WTC11 (cell line): ENCODE measurements around the gene TMEM115. TPM values are rescaled to one million over a fixed set of nuclear protein-coding genes. Genes with fewer than 3 reads are reported as not detected.

ENCODE experiments used
- ATAC-seq: fragments of 200-7000 bp; cut with Tn5 transposase; 2 replicates; pipeline ENCODE4 v1.10.0; 2021; ENCODE audit warnings: mild to moderate bottlenecking, moderate library complexity
- CTCF ChIA-PET: fragments of 300-600 bp; sonication (Branson Sonifier 250); formaldehyde crosslinking; loops from one replicate; lab custom pipeline; 2021; ENCODE audit warnings: antibody characterized with exemption; lab: Charles Lee
- POLR2A ChIA-PET: fragments of 350-600 bp; sonication (Branson Sonifier 250); formaldehyde crosslinking; loops from one replicate; lab custom pipeline; 2021; ENCODE audit warnings: antibody characterized with exemption; lab: Charles Lee
- DNase-seq: peaks from one replicate; pipeline ENCODE4 v3.0.0; 2021; ENCODE audit warnings: low spot score
- H3K27ac Mint-ChIP-seq: 2 replicates; pipeline ENCODE4 v1.8.0; 2021; ENCODE audit warnings: mixed read lengths
- H3K27me3 Mint-ChIP-seq: 2 replicates; pipeline ENCODE4 v1.8.0; 2021; ENCODE audit warnings: low read depth, mild to moderate bottlenecking, moderate library complexity, mixed read lengths
- H3K36me3 Mint-ChIP-seq: 2 replicates; pipeline ENCODE4 v1.8.0; 2021; ENCODE audit warnings: mixed read lengths
- H3K4me1 Mint-ChIP-seq: 2 replicates; pipeline ENCODE4 v1.8.0; 2022; ENCODE audit warnings: mixed read lengths
- H3K4me3 Mint-ChIP-seq: 2 replicates; pipeline ENCODE4 v1.8.0; 2021; ENCODE audit warnings: mild to moderate bottlenecking, moderate library complexity, mixed read lengths
- H3K9me3 Mint-ChIP-seq: 2 replicates; pipeline ENCODE4 v1.8.0; 2021; ENCODE audit warnings: mixed read lengths
- ATF1 ChIP-seq: sonication (generic); formaldehyde crosslinking; IDR thresholded peaks from 2 replicates; pipeline ENCODE4 v1.8.1; 2023; ENCODE audit warnings: mild to moderate bottlenecking, moderate library complexity, missing genetic modification reagents
- FOXK1 ChIP-seq: sonication (generic); formaldehyde crosslinking; IDR thresholded peaks from 2 replicates; pipeline ENCODE4 v1.8.0; 2022; ENCODE audit warnings: mild to moderate bottlenecking, moderate library complexity, missing genetic modification reagents
- JAZF1 ChIP-seq: fragments of 250-450 bp; sonication (Bioruptor Pico); IDR thresholded peaks from 2 replicates; pipeline ENCODE4 v1.9.0; 2021; ENCODE audit warnings: moderate library complexity, mild to moderate bottlenecking, inconsistent platforms
- NFYB ChIP-seq: sonication (generic); formaldehyde crosslinking; conservative IDR thresholded peaks from 2 replicates; pipeline ENCODE4 v1.8.0; 2022; ENCODE audit warnings: low read depth, missing genetic modification reagents
- NR3C1 ChIP-seq: sonication (generic); formaldehyde crosslinking; conservative IDR thresholded peaks from 2 replicates; pipeline ENCODE4 v1.8.1; 2023; ENCODE audit warnings: low read depth, mild to moderate bottlenecking, missing genetic modification reagents
- PRDM15 ChIP-seq: sonication (generic); formaldehyde crosslinking; IDR thresholded peaks from 2 replicates; pipeline ENCODE4 v1.8.0; 2022; ENCODE audit warnings: missing genetic modification reagents
- PREB ChIP-seq: sonication (generic); formaldehyde crosslinking; IDR thresholded peaks from 2 replicates; pipeline ENCODE4 v1.8.1; 2022; ENCODE audit warnings: mild to moderate bottlenecking, missing genetic modification reagents, moderate library complexity, borderline replicate concordance
- TEAD1 ChIP-seq: sonication (generic); formaldehyde crosslinking; IDR thresholded peaks from 2 replicates; pipeline ENCODE4 v1.8.0; 2022; ENCODE audit warnings: mild to moderate bottlenecking, missing genetic modification reagents
- ZNF317 ChIP-seq: sonication (generic); formaldehyde crosslinking; IDR thresholded peaks from 2 replicates; pipeline ENCODE4 v1.8.1; 2023; ENCODE audit warnings: low read depth, mild to moderate bottlenecking, moderate library complexity, missing genetic modification reagents, borderline replicate concordance
- ZNF671 ChIP-seq: fragments of 250-450 bp; sonication (Bioruptor Pico); IDR thresholded peaks from 2 replicates; pipeline ENCODE4 v1.8.0; 2021; ENCODE audit warnings: mild to moderate bottlenecking
- ZSCAN18 ChIP-seq: fragments of 250-450 bp; sonication (Bioruptor Pico); IDR thresholded peaks from 2 replicates; pipeline ENCODE4 v2.1.2; 2022; ENCODE audit warnings: mild to moderate bottlenecking, moderate library complexity
- total RNA-seq: library from RNA; stranded (reverse); gene quantifications from 3 replicates; pipeline ENCODE4 v1.2.3, GENCODE V29; 2021
- TF ChIP-seq, protein P1 (sequence below): sonication (generic); formaldehyde crosslinking; conservative IDR thresholded peaks from 2 replicates; pipeline ENCODE4 v1.8.1; 2022; ENCODE audit warnings: mild to moderate bottlenecking, missing genetic modification reagents
- TF ChIP-seq, protein P2 (sequence below): fragments of 250-450 bp; sonication (Bioruptor Pico); IDR thresholded peaks from 2 replicates; pipeline ENCODE4 v1.9.0; 2021; ENCODE audit warnings: moderate library complexity, mild to moderate bottlenecking, inconsistent platforms, borderline replicate concordance
- TF ChIP-seq, protein P3 (sequence below): sonication (generic); formaldehyde crosslinking; IDR thresholded peaks from 2 replicates; pipeline ENCODE4 v1.8.0; 2023; ENCODE audit warnings: missing genetic modification reagents, mild to moderate bottlenecking, borderline replicate concordance
- TF ChIP-seq, protein P4 (sequence below): sonication (generic); formaldehyde crosslinking; IDR thresholded peaks from 2 replicates; pipeline ENCODE4 v1.8.1; 2023; ENCODE audit warnings: mild to moderate bottlenecking, missing genetic modification reagents

The TMEM115 gene
- total RNA-seq, 1 experiment from 2014 or later: 30.0 TPM

DNA sequence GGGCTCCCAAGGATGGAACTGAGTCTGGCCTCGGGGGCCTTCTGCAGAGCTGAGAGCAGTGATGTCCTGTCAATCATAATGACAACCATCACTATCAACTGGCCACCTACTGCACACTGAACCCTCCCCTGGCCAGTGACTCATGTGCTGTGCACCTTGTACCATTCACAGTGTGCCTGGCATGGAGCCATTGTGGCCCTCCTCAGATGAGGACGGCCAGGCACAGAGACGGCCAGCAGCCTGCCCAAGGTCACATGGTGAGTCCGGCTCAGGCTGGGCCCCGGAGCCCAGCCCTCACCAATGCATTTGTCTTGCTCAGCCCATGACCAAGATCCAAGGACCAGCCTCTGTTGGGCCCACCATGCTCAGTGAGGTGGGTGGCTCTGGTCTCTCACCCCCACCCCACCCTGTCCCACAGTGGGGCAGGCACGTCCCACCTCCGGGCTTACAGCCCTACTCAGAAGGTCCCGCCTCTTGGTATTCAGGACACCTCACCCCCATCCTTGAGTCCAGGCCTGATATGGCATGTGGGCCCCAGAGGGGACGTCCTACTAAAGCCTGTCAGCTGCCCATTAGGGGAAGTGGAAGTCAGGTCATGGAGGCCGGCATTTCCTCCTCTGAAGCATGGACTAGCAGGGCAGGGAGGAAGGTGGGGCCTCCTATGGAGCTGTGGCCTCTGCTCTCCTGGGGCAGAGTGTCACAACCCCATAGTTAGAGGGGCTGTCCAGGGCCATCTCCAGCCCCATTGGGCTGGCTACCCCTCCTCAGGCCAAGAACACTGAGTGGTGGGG lies 35.9 kb upstream of the TMEM115 start:
- ATAC-seq: no peak
- no peak overlapping the region for H3K27ac Mint-ChIP-seq
- H3K4me1 Mint-ChIP-seq: no peaks in the 10 kb centered on the region
- H3K27me3 Mint-ChIP-seq: no peaks in the 10 kb centered on the region
- no peaks in the 10 kb centered on the region for H3K36me3 Mint-ChIP-seq
- ChIA-PET CTCF (interaction anchor here (0.9 kb wide), 1 partner anchor 20 kb away, joined by 3 read pairs; no protein-coding TSS in a partner anchor), POLR2A (no interaction called here)
- TF ChIP-seq PRDM15 (CRISPR knock-in tag): no peak
- no peak for TF ChIP-seq JAZF1 (CRISPR knock-in tag)
- TF ChIP-seq ZNF671: no peak
- TF ChIP-seq, protein P1, sequence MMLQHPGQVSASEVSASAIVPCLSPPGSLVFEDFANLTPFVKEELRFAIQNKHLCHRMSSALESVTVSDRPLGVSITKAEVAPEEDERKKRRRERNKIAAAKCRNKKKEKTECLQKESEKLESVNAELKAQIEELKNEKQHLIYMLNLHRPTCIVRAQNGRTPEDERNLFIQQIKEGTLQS (CRISPR knock-in tag): no peak
- TF ChIP-seq ZSCAN18 (CRISPR knock-in tag): no peak
- TF ChIP-seq NFYB (CRISPR knock-in tag): no peak
- H3K4me3 Mint-ChIP-seq: no peak overlapping the region
- DNase-seq: no peak
- H3K9me3 Mint-ChIP-seq: no peaks in the 10 kb centered on the region

DNA sequence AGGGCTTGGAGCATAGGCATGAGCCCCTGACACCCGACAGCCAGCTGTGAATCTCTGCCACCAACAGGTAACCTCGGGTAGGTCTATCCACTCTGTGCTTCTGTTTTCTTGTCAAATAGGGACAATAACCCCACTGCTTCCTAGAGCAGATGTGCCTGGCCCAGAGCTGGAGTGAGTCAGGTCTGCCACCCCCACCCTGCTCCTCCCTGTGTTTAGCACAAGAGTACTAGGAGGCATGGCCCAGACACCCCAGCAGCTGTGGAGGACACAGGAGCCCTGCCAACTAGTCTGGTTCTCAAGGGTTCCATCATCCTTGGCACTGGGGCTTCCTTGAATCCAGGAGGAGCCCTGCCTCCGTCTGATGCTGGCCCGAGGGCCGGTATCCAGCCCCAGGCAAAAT lies 33.7 kb upstream of the TMEM115 start:
- Mint-ChIP-seq H3K27me3 (no peaks in the 10 kb centered on the region), H3K4me3 (no peak overlapping the region), H3K9me3 (no peaks in the 10 kb centered on the region)
- DNase-seq (no peak), ATAC-seq (no peak)
- CTCF ChIA-PET: no interaction called here
- POLR2A ChIA-PET: no interaction called here
- TF ChIP-seq, protein P2, sequence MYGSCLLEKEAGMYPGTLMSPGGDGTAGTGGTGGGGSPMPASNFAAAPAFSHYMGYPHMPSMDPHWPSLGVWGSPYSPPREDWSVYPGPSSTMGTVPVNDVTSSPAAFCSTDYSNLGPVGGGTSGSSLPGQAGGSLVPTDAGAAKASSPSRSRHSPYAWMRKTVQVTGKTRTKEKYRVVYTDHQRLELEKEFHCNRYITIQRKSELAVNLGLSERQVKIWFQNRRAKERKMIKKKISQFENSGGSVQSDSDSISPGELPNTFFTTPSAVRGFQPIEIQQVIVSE (CRISPR knock-in tag): no peak
- no peak for TF ChIP-seq ZNF317 (CRISPR knock-in tag)
- TF ChIP-seq, protein P3, sequence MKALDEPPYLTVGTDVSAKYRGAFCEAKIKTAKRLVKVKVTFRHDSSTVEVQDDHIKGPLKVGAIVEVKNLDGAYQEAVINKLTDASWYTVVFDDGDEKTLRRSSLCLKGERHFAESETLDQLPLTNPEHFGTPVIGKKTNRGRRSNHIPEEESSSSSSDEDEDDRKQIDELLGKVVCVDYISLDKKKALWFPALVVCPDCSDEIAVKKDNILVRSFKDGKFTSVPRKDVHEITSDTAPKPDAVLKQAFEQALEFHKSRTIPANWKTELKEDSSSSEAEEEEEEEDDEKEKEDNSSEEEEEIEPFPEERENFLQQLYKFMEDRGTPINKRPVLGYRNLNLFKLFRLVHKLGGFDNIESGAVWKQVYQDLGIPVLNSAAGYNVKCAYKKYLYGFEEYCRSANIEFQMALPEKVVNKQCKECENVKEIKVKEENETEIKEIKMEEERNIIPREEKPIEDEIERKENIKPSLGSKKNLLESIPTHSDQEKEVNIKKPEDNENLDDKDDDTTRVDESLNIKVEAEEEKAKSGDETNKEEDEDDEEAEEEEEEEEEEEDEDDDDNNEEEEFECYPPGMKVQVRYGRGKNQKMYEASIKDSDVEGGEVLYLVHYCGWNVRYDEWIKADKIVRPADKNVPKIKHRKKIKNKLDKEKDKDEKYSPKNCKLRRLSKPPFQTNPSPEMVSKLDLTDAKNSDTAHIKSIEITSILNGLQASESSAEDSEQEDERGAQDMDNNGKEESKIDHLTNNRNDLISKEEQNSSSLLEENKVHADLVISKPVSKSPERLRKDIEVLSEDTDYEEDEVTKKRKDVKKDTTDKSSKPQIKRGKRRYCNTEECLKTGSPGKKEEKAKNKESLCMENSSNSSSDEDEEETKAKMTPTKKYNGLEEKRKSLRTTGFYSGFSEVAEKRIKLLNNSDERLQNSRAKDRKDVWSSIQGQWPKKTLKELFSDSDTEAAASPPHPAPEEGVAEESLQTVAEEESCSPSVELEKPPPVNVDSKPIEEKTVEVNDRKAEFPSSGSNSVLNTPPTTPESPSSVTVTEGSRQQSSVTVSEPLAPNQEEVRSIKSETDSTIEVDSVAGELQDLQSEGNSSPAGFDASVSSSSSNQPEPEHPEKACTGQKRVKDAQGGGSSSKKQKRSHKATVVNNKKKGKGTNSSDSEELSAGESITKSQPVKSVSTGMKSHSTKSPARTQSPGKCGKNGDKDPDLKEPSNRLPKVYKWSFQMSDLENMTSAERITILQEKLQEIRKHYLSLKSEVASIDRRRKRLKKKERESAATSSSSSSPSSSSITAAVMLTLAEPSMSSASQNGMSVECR (CRISPR knock-in tag): no peak
- TF ChIP-seq NFYB (CRISPR knock-in tag): no peak
- no peak for TF ChIP-seq NR3C1 (CRISPR knock-in tag)
- TF ChIP-seq, protein P4, sequence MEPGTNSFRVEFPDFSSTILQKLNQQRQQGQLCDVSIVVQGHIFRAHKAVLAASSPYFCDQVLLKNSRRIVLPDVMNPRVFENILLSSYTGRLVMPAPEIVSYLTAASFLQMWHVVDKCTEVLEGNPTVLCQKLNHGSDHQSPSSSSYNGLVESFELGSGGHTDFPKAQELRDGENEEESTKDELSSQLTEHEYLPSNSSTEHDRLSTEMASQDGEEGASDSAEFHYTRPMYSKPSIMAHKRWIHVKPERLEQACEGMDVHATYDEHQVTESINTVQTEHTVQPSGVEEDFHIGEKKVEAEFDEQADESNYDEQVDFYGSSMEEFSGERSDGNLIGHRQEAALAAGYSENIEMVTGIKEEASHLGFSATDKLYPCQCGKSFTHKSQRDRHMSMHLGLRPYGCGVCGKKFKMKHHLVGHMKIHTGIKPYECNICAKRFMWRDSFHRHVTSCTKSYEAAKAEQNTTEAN (CRISPR knock-in tag): no peak
- no peak for TF ChIP-seq ATF1
- no peak for TF ChIP-seq PREB (CRISPR knock-in tag)
- TF ChIP-seq TEAD1 (CRISPR knock-in tag): no peak
- TF ChIP-seq FOXK1 (CRISPR knock-in tag): no peak
- TF ChIP-seq, all 79 proteins: peak for 0
- Mint-ChIP-seq H3K27ac (no peak overlapping the region), H3K4me1 (no peaks in the 10 kb centered on the region), H3K36me3 (no peaks in the 10 kb centered on the region)
